GM12874 (cell line): ENCODE results near the gene RBM26.

Source experiments
- CTCF ChIP-seq: IDR thresholded peaks from 2 replicates; pipeline ENCODE4 v1.5.1; 2011; ENCODE audit warnings: low read depth, mild to moderate bottlenecking, control low read depth, low read length, moderate library complexity; ENCODE audit not compliant: insufficient read depth

Gene RBM26

GRCh38 chr13:79328510-79328909, 77.5 kb downstream of the RBM26 start:
- no peak for TF ChIP-seq CTCF

GRCh38 chr13:79320433-79320832, 85.6 kb downstream of the RBM26 start:
- TF ChIP-seq CTCF, result no peak

GRCh38 chr13:79318664-79319063, 87.4 kb downstream of the RBM26 start:
- TF ChIP-seq CTCF, result no peak

GRCh38 chr13:79317856-79318255, 88.2 kb downstream of the RBM26 start:
- no peak for TF ChIP-seq CTCF

- TF ChIP-seq CTCF, result no peak
Observed at GRCh38 chr13:79314652-79315051, 91.4 kb downstream of the RBM26 start.

GRCh38 chr13:79312340-79312855, 93.7 kb downstream of the RBM26 start:
- TF ChIP-seq CTCF, result no peak

- no peak for TF ChIP-seq CTCF
Observed at GRCh38 chr13:79311386-79311785, 94.7 kb downstream of the RBM26 start.
